Right hindlimb (tissue), 1 donor: ENCODE data around the gene RNF17.

Experiments used
- DNase-seq: peaks from one replicate; pipeline ENCODE4 v3.0.0-alpha.2; 2018

RNF17 gene

DNA sequence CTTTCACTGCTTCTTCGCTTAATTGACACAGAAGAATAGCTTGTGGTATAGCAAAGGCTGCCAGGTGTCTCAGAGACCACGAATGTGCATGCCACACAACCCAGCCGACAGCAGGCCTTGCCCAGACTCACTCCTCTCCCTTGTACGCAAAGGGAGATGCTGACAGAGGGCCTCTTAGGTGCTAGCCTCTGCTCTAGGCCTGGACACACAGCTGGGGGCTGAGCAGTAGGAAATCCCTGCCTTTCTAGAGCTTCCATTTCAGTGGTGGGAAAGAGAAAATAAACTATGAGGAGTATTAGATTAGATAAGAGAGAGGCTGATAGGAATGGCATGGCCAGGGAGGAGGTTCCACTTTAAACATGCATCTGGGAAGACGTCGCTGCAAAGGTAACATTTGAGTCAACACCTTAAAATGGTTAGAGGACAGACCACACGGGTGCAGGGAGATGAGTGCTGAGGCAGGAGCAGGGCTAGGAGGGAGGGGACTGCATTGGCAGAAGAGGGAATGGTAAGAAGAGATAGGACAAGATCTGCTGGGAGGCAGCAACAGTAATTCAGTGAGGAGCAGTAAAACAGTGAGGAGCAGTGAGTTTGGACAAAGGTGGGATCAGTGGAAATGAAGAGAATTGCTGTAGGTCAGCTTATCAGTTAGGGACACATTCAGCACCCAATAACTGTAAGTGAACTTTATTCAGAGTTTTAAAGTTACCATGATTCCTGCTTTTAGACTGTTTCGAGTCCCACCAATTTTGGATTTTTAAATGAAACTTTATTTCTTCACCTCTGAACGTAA, 100.0 kb downstream of the RNF17 start:
- DNase-seq = no peak

DNA sequence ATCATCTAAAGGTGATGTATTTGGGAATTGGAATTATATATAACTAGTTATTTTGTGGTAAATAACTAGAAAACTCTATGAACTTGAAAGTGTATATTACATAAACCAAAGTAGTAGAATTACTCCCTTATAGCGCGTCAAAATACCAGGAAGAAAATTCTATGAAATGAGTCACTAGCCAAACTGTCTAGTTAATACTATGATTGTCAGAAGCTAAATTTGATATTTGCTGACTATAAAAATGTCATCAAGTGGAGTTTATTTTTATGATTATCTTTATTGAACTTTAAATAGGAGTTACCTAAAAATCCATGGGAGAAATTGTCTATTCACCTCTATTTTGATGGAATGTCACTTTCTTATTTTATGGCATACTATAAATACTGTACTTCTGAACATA, 100.6 kb downstream of the RNF17 start:
- no peak for DNase-seq

DNA sequence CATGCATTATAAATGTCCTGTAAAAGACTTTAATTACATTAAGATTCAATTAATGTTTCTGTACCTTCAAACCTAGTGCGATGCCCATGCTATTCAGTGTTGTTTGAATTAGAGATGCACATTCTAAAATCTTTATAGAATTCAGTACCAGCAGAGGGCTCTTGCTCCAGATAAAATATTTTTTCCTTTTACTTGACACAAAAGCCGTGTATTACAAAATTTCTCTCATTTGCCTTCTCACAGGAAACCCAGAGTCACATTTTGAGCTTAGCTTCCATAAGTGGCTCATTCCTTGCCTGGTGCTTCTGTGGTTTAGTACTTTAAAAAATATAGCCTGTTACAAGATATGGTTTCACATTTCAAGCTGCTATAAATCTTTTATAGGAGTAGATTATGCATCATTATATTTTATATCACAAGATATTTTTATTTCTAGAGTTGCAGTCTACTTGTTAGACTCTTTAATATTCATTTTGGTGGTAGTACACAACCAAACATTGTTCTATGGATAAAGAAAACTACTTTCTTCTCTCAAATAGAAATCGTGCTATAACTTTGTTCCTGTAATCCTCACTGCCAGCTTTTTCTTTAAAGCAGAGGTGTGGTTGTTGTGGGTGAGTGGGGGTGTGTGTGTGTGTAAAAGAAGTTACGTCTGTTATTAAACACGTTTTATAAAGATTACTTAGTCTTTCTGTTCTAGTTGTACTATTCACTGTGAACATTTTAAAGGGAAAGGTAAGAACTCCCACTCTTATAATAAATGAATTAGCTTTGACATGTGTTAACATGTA, 101.4 kb downstream of the RNF17 start:
- no peak for DNase-seq

DNA sequence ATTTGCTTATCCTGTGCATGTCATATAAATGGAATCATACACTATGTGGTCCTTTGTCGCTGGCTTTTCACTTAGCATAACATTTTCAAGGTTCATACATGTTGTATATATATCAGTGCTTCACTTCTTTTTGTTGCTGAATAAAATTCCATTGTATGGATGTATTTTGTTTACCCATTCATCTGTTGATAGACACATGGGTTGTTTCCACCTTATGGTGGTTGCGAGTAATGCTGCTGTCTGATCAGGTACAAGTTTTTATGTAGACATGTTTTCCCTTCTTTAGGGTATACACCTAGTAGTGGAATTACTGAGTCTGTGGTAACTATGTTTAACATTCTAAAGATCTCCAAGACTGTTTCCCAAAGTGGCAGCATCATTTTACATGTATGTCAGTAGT, 102.5 kb downstream of the RNF17 start:
- no peak for DNase-seq

DNA sequence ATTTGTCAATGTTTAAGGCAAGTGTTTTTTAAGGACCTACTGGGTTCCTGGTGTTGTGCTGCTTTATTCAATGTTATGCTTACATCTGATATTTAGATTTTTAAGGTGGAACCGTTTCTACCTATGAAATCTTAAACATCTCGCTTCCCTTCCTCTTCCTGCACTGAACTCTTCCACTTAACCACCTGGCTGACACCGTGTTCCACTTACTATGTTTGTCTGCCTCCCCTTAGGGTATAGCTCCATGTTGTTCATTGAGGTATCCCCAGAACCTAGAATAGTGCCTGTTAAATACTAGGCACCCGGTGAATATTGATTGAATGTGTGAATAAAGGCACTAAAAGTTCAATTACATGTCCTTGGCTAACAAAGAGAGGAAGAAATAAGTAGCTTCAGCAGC, 104.9 kb downstream of the RNF17 start:
- DNase-seq = no peak

DNA sequence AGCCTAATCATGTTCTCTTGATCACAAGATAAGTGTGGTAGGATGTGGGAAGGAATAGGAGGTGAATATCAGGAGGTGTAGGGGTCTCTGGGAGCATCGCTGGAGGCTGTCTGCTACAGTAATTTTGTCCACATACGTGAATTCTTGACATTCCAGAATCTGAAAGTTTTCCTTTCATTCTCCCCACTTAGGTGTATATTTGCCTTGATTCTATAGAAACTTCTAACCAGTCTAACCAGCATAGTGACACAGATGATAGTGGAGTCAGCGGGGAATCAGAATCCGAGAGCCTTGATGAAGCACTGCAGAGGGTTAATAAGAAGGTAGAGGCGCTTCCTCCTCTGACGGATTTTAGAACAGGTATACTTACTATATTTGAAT, 106.4 kb downstream of the RNF17 start:
- no peak for DNase-seq

DNA sequence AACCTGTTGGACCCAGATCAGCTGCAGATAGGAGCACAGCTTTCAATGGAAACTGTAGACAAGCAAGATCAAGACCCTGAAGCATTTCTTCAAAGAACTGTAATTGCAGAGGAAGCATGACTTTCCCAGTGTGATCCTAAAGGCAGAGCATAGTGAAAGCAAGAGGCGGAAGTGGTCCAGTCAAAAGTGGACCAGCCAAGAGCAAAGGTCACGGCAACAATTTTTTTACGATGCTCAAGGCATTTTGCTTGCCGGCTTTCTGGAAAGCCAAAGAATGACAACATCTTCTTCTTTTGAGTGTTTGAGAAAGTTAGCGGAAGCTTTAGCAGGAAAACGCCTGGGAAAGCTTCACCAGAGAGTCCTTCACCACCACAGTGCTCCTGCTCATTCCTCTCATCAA, 111.6 kb downstream of the RNF17 start:
- DNase-seq = no peak

DNA sequence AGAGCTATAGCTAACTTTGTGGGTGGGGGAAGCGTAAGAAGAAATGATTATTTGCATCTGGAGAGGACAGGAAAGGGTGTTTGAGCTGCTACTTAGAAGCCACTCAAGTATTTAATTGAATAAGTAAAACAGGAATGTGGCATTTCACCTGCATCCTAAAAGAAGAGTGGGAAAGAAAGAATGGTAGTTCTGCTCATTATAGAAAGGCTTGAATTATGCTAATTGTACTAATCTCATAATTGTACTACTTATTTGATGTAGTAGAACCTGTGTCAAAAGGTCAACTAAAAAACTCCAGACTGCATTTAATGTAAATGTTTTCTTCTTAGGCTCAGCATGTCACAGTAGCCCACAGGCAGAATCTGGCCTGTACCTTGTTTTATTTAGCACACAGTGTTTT, 113.6 kb downstream of the RNF17 start:
- no peak for DNase-seq

DNA sequence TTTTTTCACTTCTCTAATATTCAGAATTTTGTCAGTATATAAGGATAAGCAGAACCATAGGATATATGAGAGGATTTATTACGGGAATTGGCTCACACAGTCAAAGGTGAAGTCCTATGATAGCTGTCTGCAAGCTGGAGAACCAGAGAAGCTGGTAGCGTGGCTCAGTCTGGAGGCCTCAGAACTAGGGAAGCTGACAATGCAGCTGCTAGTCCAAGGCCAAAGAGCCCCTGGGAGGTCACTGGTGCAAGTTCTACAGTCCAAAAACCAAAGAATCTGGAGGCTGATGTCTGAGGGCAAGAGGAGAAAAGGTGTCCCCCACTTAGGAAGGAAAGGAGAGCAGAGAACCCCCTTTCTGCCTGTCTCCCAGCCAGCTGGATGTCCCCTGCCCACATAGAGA, 114.4 kb downstream of the RNF17 start:
- no peak for DNase-seq

DNA sequence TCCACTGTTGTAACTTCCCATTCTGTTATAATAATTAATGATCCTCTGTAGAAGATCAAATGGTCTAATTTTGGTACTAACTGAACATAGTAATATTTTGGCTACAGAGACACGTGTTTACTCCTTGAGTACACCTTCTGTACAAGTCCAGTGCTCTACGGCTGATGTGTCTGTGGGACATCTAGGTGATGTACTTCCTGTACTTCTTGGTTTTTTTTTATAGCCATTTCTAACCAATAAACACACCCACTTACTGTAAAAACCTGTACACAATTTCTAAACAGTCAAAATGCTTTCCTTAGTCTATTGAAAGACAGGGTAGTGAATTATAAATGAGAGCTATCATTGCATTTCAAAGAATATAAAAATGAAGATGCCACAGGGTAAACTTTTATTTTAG, 118.7 kb downstream of the RNF17 start:
- DNase-seq = no peak

DNA sequence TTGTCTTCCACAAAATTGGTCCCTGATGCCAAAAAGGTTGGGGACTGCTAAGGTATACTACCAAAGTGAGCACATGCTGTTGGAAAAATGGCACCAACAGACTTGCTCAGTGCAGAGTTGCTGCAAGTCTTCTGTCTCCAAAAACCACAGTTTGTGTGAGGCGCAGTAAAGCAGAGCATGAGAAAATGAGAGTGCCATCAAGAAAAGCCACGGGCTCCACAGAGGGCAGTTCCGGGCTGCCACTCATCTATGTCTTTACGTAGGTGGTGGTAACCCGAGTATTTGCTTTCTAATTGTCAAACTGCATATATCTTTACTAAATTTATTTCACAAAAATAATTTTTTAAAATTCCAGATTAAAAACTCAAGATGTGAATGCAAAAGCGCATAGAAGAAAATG, 123.8 kb downstream of the RNF17 start:
- no peak for DNase-seq

DNA sequence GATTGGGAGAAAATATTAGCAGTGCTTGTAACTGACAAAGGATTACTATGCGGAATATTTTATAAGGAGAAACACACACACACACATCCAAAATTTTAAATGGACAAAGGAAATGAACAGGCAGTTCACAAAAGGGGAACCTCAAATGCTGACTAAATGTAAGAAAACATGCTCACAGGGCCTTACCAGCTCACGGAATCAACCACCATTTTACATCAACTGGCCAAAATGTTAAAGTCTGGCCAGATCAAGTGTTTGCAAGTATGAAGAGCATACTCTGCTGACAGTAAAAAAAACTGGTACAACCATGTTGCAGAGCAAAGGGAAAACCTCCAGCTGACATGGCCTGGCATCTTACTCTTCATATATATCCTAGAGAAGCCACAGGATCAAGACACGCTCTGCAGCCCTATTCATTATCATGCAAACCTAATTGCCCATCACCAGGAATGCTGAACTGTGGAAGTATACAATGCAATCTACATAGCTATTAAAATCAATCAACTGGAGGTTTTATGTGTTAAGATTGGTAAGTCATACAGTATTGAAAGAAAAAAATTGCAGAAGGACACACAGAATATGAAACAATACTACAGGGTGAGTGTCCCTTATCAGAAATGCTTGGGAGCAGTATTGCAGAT, 124.4 kb downstream of the RNF17 start:
- no peak for DNase-seq

DNA sequence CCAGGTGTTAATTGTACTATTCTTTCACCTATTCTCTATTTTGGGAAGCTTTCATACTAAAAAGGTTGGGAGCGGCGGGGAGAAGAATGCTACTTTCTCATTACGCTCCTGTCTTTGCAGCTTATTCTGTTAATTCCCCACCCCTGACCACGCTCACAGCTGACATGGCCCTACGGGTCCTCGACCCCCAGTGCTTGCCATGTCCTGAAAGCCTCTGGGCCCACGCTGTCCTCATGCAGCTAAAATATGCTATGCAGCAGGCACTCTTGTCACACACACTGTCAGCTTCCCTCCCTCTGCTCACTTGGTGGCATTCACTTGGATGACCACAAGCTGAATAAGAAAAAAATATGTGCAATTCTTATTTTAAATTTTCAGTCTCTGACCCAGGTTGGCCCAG, 126.3 kb downstream of the RNF17 start:
- DNase-seq = no peak

DNA sequence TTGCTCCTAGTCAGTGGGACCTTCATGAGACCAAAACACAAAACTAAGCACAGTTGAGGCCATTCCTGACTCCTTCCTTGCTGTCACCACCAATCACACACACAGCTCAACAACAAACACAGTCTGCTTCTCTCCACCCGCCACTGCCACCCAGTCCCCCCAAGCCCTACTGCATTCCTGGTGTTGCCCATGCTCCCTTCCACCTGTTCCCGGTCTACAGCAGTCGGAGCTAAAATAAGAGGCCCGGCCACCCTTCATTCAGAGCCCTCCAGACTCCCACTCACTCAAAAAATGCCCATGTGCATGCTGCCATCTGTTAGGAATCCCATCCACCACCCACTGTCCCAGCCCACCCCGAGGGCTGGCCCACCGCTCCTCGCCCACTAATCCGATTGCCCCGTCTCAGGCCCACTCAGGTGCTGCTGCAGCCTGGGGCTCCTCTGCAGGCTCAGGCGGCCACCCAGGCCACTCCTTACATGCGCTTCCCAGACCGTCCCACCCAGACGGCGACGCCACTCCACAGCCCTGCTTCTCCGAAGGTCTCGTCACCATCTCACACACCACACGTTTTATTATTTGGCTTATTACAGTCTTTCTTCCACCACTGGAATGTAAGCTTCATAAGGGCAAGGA, 127.6 kb downstream of the RNF17 start:
- no peak for DNase-seq

DNA sequence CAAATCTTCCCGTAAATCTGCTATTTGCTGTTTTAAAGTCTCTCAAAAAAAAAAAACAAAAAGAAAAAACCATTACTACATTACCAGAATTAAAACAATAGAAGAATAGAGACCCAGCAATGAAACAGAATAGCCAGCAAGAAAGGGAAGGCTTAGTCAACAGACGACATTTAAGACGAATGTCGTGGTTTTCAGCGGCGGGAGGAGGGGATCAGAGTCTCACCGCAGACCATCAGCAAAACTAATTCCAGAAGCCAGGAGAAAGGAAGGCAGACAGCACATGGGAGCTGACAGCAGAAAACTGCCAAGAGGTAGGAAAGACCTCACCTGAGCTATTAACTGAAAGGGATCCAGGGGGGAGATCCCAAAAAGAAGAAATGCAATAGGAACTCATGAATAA, 128.9 kb downstream of the RNF17 start:
- DNase-seq = no peak

DNA sequence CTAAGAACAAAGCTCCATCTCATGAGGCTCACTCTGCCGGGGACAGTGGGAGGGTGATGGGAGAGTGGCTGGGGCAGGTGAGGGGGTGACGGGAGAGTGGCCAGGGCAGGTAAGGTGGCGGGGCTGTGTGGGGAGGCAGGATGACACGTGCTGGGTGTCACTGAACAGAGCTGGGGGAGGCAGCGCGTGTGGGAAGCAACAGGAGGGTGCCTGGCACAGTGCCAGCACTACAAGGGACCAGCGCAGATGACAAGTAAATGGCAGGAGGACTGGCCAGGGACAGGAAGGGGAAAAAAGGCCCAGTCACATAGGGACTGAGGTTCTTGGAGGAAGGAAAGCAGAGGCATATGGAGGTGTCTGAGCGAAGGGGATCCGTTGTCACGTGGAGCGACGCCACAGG, 129.9 kb downstream of the RNF17 start:
- DNase-seq = no peak

DNA sequence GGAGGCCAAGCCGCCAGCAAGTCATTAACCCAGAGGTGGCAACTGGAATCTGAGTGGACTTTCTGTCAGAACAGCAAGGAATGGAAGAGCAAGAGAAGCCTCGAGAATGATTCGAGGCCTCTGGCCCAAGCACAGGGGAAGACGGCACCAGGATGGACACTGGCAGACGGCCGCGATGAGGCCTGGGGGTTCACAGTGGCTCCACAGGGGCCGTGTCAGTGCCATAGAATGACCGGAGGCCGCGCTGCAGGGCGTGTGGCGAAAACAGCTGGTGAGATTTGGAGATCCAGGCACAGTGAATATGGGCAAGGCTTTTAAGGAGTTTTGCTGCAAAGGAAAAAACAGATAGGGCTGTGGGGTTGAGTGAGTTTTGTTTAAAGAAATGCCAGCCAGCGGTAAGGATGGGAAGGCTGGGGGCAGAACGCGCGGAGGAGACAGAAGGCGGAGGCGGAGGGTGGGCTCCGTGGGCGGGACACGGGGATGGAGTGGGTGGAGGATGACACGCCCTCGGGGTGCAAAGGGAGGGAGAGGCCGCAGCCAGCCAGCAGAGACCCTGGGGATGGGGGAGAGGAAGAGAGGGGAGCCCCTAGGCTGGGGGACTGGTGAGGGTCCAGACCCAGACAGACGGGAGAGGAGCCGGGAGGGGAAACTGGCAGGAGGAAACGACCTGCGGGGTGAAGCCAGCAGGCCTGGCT, 130.5 kb downstream of the RNF17 start:
- no peak for DNase-seq

DNA sequence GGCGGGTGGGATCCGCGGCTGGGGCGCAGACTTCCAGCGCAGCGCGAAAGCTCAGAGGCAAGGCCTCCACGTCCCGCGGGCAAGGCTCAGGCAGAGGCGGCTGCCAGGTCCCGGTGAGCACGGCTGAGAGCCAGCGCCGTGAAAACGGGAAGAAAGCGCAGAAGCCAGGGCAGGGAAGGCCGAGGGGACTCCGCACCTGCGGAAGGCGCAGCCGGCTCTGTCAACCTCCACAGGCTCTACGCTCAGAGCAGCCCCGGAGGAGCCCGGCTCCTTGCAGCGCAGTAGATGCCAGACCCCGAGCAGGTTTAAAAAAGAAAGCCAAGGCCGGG, 131.0 kb downstream of the RNF17 start:
- DNase-seq = no peak

DNA sequence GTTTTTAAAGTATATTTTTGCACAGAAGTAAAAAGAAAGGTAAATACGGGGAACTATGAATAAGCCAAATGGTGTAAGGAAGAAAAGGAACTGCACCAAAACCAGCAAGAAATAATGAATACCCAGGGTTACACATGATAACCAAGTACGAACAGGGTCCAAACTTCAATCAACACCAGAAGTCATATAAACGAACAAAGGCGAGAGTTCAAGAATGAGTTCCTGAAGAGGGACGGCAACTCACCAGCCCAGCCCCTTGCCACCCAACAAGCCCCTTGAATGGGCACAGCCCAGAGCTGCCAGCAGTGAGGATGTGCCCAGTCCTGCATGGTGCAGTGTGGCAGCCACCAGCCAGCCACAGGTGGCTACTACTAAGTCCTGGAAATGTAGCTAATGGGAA, 132.1 kb downstream of the RNF17 start:
- DNase-seq = no peak

DNA sequence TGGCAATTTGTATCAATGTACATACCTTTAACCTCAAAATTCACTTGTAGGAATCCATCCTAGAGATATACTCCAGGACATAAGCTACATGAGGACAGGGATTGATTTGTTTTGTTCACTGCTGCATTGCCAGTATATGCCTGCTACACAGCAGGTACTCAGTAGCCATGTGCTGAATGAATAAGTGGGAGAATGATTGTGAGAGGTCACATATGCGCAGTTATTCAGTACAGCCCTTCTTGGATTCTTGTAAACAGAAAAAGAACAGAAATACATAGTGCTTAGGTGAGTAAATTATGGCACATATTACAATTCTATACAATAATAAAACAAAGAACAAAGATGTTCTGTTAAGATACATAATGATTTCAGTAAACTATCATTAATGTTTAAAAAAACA, 133.3 kb downstream of the RNF17 start:
- DNase-seq = no peak

DNA sequence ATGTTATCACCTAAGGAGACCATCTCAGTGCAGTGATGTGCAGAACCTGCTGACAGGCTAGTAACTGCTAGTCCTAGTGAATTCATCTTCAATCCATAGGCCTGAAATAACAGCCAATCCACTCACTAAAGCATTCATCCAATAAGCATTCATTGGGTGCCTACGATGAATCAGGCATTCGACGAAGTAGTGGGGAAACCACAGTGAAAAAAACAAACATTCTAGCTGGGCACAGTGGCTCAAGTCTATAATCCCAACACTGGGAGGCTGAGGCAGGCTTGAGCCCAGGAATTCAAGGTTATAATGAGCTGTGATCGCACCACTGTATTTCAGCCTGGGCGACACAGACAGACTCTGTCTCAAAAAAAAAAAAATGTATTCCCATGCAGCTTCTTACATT, 135.6 kb downstream of the RNF17 start:
- no peak for DNase-seq

DNA sequence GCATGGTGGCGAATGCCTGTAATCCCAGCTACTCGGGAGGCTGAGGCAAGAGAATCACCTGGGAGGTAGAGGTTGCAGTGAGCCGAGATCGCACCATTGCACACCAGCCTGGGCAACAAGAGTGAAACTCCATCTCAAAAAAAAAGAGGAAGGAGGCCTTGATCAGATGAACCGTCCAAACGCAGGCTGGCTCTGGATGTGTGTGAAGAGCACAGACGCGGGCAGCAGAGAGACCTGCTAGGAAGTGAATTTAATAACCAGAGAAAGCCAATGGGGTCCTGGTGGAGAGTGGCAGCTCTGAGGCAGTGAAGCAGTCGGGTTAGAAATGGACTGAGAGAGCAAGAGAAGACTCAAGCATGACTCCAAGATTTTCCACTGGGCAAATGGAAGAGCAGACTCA, 136.5 kb downstream of the RNF17 start:
- no peak for DNase-seq

DNA sequence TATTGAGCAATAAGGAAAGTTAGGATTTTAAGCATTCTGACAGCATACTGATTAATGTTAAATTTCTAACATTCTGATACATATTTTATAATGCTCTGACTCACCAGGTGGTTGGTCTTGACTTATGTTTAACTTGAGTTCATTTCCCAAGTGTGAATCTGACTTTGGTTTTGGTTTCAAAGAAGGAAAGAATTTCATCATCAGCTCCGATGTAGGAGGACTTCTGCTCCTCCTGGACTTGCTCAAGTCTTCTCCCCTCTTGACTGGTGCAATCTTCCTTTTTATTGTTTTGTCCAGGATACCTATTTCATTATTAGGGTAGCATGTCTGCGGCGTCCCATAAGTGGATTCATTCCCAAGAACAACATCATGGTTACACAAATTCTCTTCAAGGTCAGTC, 141.3 kb downstream of the RNF17 start:
- no peak for DNase-seq
